Neutrophil (primary cell): ENCODE results near the gene GPR176.

ENCODE experiments used
- H3K27ac ChIP-seq: fragments of 200-600 bp; sonication (generic); 2 replicates; pipeline ENCODE4 v1.5.1; 2016; ENCODE audit warnings: mild to moderate bottlenecking, moderate library complexity
- H3K27me3 ChIP-seq: fragments of 200-600 bp; sonication (generic); 2 replicates; pipeline ENCODE4 v1.6.0; 2016; ENCODE audit warnings: mild to moderate bottlenecking
- H3K36me3 ChIP-seq: fragments of 200-600 bp; sonication (generic); 2 replicates; pipeline ENCODE4 v1.5.1; 2017
- H3K4me1 ChIP-seq, 2 experiments: fragments of 200-600 bp in 1 of 2; sonication (generic) in 1 of 2; 1 replicate in 1 of 2; 2 replicates in 1 of 2; pipeline versions ENCODE4 v1.5.1 to v1.6.1; 2013 to 2016; ENCODE audit warnings: low read depth in 1 of 2, low read length in 1 of 2, mild to moderate bottlenecking in 1 of 2, moderate library complexity in 1 of 2; ENCODE audit not compliant: control insufficient read depth in 1 of 2, insufficient read depth in 1 of 2
- H3K4me3 ChIP-seq, 2 experiments: fragments of 200-600 bp in 1 of 2; sonication (generic) in 1 of 2; 1 replicate in 1 of 2; 2 replicates in 1 of 2; pipeline ENCODE4 v1.5.1; 2013 to 2016; ENCODE audit warnings: low read depth in 1 of 2, low read length in 1 of 2, mild to moderate bottlenecking in 1 of 2, moderate library complexity in 1 of 2
- H3K9me3 ChIP-seq: fragments of 200-600 bp; sonication (generic); 2 replicates; pipeline ENCODE4 v1.5.1; 2016
- TF ChIP-seq, protein P1 (sequence below): fragments of 200-600 bp; sonication (generic); IDR thresholded peaks from 2 replicates; pipeline ENCODE4 v1.5.1; 2016; ENCODE audit warnings: antibody characterized with exemption

Gene GPR176

GRCh38 chr15:39918688-39919385, 1.2 kb downstream of the GPR176 start:
- H3K4me1 ChIP-seq: peaks cover 15 to 24% of the 10 kb centered on the region in 2 experiments
- H3K27me3 ChIP-seq: peaks cover 79% of the 10 kb centered on the region
- H3K9me3 ChIP-seq: no peaks in the 10 kb centered on the region
- H3K4me3 ChIP-seq: no peak overlapping the region
- no peaks in the 10 kb centered on the region for H3K36me3 ChIP-seq
- TF ChIP-seq, protein P1, sequence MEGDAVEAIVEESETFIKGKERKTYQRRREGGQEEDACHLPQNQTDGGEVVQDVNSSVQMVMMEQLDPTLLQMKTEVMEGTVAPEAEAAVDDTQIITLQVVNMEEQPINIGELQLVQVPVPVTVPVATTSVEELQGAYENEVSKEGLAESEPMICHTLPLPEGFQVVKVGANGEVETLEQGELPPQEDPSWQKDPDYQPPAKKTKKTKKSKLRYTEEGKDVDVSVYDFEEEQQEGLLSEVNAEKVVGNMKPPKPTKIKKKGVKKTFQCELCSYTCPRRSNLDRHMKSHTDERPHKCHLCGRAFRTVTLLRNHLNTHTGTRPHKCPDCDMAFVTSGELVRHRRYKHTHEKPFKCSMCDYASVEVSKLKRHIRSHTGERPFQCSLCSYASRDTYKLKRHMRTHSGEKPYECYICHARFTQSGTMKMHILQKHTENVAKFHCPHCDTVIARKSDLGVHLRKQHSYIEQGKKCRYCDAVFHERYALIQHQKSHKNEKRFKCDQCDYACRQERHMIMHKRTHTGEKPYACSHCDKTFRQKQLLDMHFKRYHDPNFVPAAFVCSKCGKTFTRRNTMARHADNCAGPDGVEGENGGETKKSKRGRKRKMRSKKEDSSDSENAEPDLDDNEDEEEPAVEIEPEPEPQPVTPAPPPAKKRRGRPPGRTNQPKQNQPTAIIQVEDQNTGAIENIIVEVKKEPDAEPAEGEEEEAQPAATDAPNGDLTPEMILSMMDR: no peak
- H3K27ac ChIP-seq: no peak overlapping the region

DNA sequence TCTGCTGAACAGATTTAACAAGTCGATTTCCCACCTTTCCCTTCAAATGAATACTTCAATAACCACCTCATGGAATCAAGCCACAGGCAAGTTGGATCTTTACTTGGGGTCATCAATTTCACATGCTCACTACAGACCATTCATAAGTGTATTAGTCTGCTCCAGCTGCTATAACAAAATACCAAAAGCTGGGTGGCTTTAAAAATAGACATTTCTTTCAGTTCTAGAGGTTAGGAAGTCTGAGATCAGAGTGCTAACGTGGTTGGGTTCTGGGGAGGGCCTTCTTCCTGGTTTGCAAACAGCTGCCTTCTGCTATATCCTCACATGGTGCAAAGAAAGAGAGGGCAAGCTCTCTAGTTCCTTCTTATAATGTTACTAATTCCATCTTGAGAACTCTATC, 5.1 kb downstream of the GPR176 start:
- no peaks in the 10 kb centered on the region for H3K9me3 ChIP-seq
- peaks cover 9 to 21% of the 10 kb centered on the region in 2 experiments for H3K4me1 ChIP-seq
- H3K36me3 ChIP-seq: no peaks in the 10 kb centered on the region
- no peak overlapping the region for H3K4me3 ChIP-seq
- no peak overlapping the region for H3K27ac ChIP-seq
- TF ChIP-seq, protein P1: no peak
- H3K27me3 ChIP-seq: peaks cover 46% of the 10 kb centered on the region

- Histone ChIP-seq H3K9me3 (no peaks in the 10 kb centered on the region), H3K4me3 (no peak overlapping the region), H3K27ac (no peak overlapping the region), H3K36me3 (no peaks in the 10 kb centered on the region), H3K27me3 (no peaks in the 10 kb centered on the region), H3K4me1 (peaks cover 6 to 27% of the 10 kb centered on the region in 2 experiments)
- TF ChIP-seq, protein P1: no peak
Observed at GRCh38 chr15:39909007-39909406, 11.1 kb downstream of the GPR176 start.

DNA sequence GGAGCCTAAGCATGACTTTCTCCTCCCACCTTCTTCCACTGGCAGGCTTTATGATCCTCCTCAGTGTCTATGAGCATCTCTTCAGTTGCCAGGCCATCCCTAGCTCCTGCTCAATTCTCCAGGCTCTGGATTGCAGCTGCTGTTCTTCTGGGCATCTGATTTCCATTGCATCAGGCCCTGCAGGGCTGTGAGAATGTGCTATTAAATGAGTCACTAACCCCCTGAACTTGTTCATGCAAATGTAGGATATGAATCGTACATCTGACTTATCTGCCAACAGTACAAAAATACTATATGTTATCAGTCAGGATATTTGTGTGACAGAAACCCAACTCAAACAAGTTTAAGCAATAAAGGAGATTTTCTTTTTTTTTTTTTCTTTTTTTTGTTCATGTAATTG, 11.9 kb downstream of the GPR176 start:
- no peak overlapping the region for H3K4me3 ChIP-seq
- TF ChIP-seq, protein P1: no peak
- peaks cover 6 to 27% of the 10 kb centered on the region in 2 experiments for H3K4me1 ChIP-seq
- H3K36me3 ChIP-seq: no peaks in the 10 kb centered on the region
- H3K27me3 ChIP-seq: no peaks in the 10 kb centered on the region
- no peak overlapping the region for H3K27ac ChIP-seq
- no peaks in the 10 kb centered on the region for H3K9me3 ChIP-seq

GRCh38 chr15:39907216-39907615, 12.8 kb downstream of the GPR176 start:
- no peaks in the 10 kb centered on the region for H3K9me3 ChIP-seq
- TF ChIP-seq, protein P1: no peak
- H3K36me3 ChIP-seq: no peaks in the 10 kb centered on the region
- H3K27ac ChIP-seq: no peak overlapping the region
- H3K4me3 ChIP-seq: no peak overlapping the region
- H3K4me1 ChIP-seq: peaks cover 6 to 27% of the 10 kb centered on the region in 2 experiments
- H3K27me3 ChIP-seq: no peaks in the 10 kb centered on the region
